Measurements from ENCODE around the gene AMMECR1. TPM values are rescaled to one million over a fixed set of nuclear protein-coding genes. Genes with fewer than 3 reads are reported as not detected.

The AMMECR1 gene
- total RNA-seq, 1 donor from 2014 or later: 17.8 TPM

DNA sequence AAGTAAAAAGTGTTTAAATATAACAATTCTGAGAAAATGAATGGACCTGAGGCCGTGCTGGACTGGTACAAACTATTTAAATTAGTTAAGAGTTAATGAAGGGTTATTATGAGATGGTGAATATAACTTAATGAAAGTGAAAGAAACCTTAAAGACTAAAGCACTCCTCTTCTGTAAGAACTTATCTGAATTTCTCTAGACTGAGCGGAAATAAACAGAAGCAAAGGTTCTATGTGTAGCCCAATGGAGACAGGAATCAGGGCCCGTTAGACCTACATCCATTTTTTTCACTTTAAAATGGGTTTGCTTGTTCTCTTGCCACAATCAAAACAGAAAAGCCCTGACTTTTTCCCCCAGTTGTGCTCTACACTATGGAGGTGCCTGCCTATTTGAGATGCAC is 14.9 kb downstream of the AMMECR1 start:
- no peak for DNase-seq (ENCODE audit: low spot score)
- H3K27me3 Mint-ChIP-seq (ENCODE audit: low read depth): no peaks in the 10 kb centered on the region
- TF ChIP-seq, protein P1, sequence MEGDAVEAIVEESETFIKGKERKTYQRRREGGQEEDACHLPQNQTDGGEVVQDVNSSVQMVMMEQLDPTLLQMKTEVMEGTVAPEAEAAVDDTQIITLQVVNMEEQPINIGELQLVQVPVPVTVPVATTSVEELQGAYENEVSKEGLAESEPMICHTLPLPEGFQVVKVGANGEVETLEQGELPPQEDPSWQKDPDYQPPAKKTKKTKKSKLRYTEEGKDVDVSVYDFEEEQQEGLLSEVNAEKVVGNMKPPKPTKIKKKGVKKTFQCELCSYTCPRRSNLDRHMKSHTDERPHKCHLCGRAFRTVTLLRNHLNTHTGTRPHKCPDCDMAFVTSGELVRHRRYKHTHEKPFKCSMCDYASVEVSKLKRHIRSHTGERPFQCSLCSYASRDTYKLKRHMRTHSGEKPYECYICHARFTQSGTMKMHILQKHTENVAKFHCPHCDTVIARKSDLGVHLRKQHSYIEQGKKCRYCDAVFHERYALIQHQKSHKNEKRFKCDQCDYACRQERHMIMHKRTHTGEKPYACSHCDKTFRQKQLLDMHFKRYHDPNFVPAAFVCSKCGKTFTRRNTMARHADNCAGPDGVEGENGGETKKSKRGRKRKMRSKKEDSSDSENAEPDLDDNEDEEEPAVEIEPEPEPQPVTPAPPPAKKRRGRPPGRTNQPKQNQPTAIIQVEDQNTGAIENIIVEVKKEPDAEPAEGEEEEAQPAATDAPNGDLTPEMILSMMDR (IDR thresholded peaks at IDR 0.05): no peak

DNA sequence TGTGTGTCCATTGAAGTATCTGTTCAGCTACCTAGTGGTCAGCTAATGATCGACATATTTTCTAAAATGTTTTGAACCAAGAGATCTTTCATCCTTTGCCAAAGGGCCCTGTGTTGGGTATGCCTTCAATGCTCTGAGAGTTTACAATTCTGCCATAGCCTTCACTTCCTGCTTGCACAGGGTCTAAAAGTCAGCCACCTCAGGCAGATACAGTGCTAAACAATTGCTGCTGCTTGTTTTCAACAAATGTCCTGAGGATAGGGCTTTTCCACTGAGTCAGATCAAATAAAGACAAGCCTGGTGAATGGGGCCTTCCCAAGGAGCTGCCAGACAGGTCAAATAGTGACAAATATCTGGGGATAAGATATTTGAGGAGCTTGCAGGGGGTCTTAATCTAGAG is 16.7 kb downstream of the AMMECR1 start:
- DNase-seq (ENCODE audit: low spot score): no peak
- Mint-ChIP-seq H3K4me3 (ENCODE audit: unreplicated experiment) (no peak overlapping the region), H3K9me3 (ENCODE audit: low read depth) (peaks cover 17% of the 10 kb centered on the region), H3K27ac (ENCODE audit: unreplicated experiment) (no peak overlapping the region), H3K36me3 (ENCODE audit: low read depth) (peaks cover 7% of the 10 kb centered on the region), H3K4me1 (ENCODE audit: low read depth) (no peaks in the 10 kb centered on the region), H3K27me3 (ENCODE audit: low read depth) (no peaks in the 10 kb centered on the region)
- TF ChIP-seq, protein P1 (IDR thresholded peaks at IDR 0.05): no peak

More for the DNA sequence above, 14.9 kb downstream of the AMMECR1 start:
- Mint-ChIP-seq H3K4me3 (ENCODE audit: unreplicated experiment) (no peak overlapping the region), H3K4me1 (ENCODE audit: low read depth) (no peaks in the 10 kb centered on the region), H3K27ac (ENCODE audit: unreplicated experiment) (no peak overlapping the region), H3K9me3 (ENCODE audit: low read depth) (peaks cover 5% of the 10 kb centered on the region), H3K36me3 (ENCODE audit: low read depth) (no peaks in the 10 kb centered on the region)

DNA sequence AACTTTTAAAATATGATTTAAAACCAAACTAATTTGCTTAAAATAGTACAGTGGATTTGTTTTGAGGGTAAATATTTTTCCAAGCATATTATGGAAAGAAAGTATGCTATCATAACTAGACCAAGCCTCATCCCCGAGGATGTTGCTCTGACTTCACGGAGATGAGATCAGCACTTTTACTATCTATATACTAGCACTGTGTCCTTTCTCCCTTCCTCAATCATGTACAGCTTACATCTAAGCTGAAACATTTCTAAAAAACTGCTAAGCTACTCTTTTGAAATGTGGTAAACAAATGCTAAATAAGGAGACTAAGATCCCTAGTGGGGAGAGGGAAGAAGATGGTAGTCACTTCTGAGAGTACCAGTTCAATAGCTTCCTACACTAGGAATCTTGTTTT is 23.8 kb downstream of the AMMECR1 start:
- TF ChIP-seq, protein P1 (IDR thresholded peaks at IDR 0.05): no peak
- DNase-seq (ENCODE audit: low spot score): no peak
- no peaks in the 10 kb centered on the region for H3K4me1 Mint-ChIP-seq (ENCODE audit: low read depth)
- H3K36me3 Mint-ChIP-seq (ENCODE audit: low read depth): peaks cover 7% of the 10 kb centered on the region
- H3K27ac Mint-ChIP-seq (ENCODE audit: unreplicated experiment): no peak overlapping the region
- peaks cover 19% of the 10 kb centered on the region for H3K9me3 Mint-ChIP-seq (ENCODE audit: low read depth)
- H3K4me3 Mint-ChIP-seq (ENCODE audit: unreplicated experiment): no peak overlapping the region
- H3K27me3 Mint-ChIP-seq (ENCODE audit: low read depth): no peaks in the 10 kb centered on the region

DNA sequence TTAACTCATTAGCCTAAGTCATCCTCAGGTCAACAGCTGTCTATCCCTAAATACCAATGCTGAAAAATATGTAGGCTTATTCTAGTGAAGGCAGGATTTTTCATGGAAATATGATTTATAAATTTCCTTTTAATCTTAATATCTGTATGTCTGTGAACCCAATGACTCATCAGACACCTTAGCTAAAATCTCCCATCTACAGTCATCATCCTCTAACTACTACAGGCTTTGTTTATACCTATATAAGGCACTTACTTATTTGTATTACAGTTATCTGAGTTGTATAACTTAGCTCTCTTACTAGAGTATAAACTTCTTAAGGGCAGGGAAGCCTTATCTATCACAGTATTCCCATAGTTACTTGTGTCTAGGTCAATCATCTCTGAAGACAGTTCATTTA is 24.2 kb downstream of the AMMECR1 start:
- no peaks in the 10 kb centered on the region for H3K4me1 Mint-ChIP-seq (ENCODE audit: low read depth)
- H3K9me3 Mint-ChIP-seq (ENCODE audit: low read depth): peaks cover 19% of the 10 kb centered on the region
- no peak overlapping the region for H3K4me3 Mint-ChIP-seq (ENCODE audit: unreplicated experiment)
- DNase-seq (ENCODE audit: low spot score): no peak
- TF ChIP-seq, protein P1 (IDR thresholded peaks at IDR 0.05): no peak
- no peak overlapping the region for H3K27ac Mint-ChIP-seq (ENCODE audit: unreplicated experiment)
- peaks cover 7% of the 10 kb centered on the region for H3K36me3 Mint-ChIP-seq (ENCODE audit: low read depth)
- no peaks in the 10 kb centered on the region for H3K27me3 Mint-ChIP-seq (ENCODE audit: low read depth)

DNA sequence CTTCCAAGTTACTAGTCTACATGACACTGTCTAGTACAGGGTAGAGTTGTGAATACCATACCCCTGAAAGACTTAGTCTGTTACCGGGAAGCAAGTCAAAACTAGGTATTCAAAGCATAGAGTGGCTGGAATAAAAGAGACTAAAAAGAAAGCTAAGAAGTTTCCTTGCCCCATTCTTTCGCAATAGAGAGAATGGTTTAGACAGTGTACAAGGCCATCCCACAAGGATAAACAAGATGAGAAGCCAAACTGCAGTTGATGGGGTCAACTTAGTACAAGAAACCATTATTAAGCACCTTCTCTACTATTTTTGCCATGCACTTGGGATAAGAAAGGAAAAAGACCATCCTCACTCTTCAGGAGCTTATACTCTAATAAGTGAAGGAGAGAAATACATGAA is 30.3 kb downstream of the AMMECR1 start:
- TF ChIP-seq, protein P1 (IDR thresholded peaks at IDR 0.05): no peak
- no peak overlapping the region for H3K4me3 Mint-ChIP-seq (ENCODE audit: unreplicated experiment)
- H3K4me1 Mint-ChIP-seq (ENCODE audit: low read depth): peaks cover 32% of the 10 kb centered on the region
- no peaks in the 10 kb centered on the region for H3K9me3 Mint-ChIP-seq (ENCODE audit: low read depth)
- H3K27me3 Mint-ChIP-seq (ENCODE audit: low read depth): no peaks in the 10 kb centered on the region
- H3K36me3 Mint-ChIP-seq (ENCODE audit: low read depth): no peaks in the 10 kb centered on the region
- DNase-seq (ENCODE audit: low spot score): no peak
- no peak overlapping the region for H3K27ac Mint-ChIP-seq (ENCODE audit: unreplicated experiment)
